Tibial nerve (tissue), 4 donors: Measurements from ENCODE around the gene B3GALNT2.

Experiments used
- EP300 ChIP-seq, 2 donors: sonication (generic); formaldehyde crosslinking; IDR thresholded peaks; one replicate each; pipeline ENCODE4 v1.6.1; 2017; ENCODE audit warnings: antibody characterized with exemption in 2 of 2, mild to moderate bottlenecking in 1 of 2
- POLR2A ChIP-seq, 2 donors: fragments of 450-650 bp; IDR thresholded peaks; one replicate each; pipeline ENCODE4 v1.6.1; 2017; ENCODE audit warnings: antibody characterized with exemption in 2 of 2, mild to moderate bottlenecking in 2 of 2, moderate library complexity in 2 of 2
- TF ChIP-seq, protein P1 (sequence below), 5 experiments: fragments of 200-600 bp in 3 of 5; fragments of 450-650 bp in 2 of 5; sonication (generic) in 3 of 5; IDR thresholded peaks; one replicate each; pipeline ENCODE4 v1.5.1; 2016 to 2019; ENCODE audit warnings: antibody characterized with exemption in 5 of 5, mild to moderate bottlenecking in 3 of 5, moderate library complexity in 2 of 5

DNA sequence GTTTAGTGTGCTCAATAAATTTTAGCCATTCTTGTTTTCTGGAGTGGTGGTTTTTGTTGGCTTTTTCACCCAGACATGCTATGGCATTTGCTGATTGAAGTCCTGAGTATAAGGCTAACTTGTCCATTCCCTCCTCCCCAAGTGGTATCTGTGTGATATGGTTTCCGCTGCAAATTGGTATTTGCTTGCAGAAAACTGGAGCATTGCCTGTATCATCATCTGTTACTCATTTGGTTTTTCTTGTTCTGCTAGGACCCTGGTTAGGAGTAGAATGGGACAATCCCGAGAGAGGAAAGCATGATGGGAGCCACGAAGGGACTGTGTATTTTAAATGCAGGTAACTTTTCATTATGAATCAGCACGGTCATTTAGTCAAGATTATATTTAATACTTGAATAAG lies 103.0 kb downstream of the B3GALNT2 start:
- TF ChIP-seq, protein P1, sequence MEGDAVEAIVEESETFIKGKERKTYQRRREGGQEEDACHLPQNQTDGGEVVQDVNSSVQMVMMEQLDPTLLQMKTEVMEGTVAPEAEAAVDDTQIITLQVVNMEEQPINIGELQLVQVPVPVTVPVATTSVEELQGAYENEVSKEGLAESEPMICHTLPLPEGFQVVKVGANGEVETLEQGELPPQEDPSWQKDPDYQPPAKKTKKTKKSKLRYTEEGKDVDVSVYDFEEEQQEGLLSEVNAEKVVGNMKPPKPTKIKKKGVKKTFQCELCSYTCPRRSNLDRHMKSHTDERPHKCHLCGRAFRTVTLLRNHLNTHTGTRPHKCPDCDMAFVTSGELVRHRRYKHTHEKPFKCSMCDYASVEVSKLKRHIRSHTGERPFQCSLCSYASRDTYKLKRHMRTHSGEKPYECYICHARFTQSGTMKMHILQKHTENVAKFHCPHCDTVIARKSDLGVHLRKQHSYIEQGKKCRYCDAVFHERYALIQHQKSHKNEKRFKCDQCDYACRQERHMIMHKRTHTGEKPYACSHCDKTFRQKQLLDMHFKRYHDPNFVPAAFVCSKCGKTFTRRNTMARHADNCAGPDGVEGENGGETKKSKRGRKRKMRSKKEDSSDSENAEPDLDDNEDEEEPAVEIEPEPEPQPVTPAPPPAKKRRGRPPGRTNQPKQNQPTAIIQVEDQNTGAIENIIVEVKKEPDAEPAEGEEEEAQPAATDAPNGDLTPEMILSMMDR (IDR thresholded peaks at IDR 0.05): no peak
- TF ChIP-seq POLR2A (IDR thresholded peaks at IDR 0.05) (no peak), EP300 (IDR thresholded peaks at IDR 0.05) (no peak)
